WTC11 (cell line): ENCODE results near the gene DNAH5. TPM values are rescaled to one million over a fixed set of nuclear protein-coding genes. Genes with fewer than 3 reads are reported as not detected.

Experiments
- ATAC-seq: fragments of 200-7000 bp; cut with Tn5 transposase; 2 replicates; pipeline ENCODE4 v1.10.0; 2021; ENCODE audit warnings: mild to moderate bottlenecking, moderate library complexity
- CTCF ChIA-PET: fragments of 300-600 bp; sonication (Branson Sonifier 250); formaldehyde crosslinking; loops from one replicate; lab custom pipeline; 2021; ENCODE audit warnings: antibody characterized with exemption; lab: Charles Lee
- POLR2A ChIA-PET: fragments of 350-600 bp; sonication (Branson Sonifier 250); formaldehyde crosslinking; loops from one replicate; lab custom pipeline; 2021; ENCODE audit warnings: antibody characterized with exemption; lab: Charles Lee
- DNase-seq: peaks from one replicate; pipeline ENCODE4 v3.0.0; 2021; ENCODE audit warnings: low spot score
- H3K27ac Mint-ChIP-seq: 2 replicates; pipeline ENCODE4 v1.8.0; 2021; ENCODE audit warnings: mixed read lengths
- H3K27me3 Mint-ChIP-seq: 2 replicates; pipeline ENCODE4 v1.8.0; 2021; ENCODE audit warnings: low read depth, mild to moderate bottlenecking, moderate library complexity, mixed read lengths
- H3K36me3 Mint-ChIP-seq: 2 replicates; pipeline ENCODE4 v1.8.0; 2021; ENCODE audit warnings: mixed read lengths
- H3K4me1 Mint-ChIP-seq: 2 replicates; pipeline ENCODE4 v1.8.0; 2022; ENCODE audit warnings: mixed read lengths
- H3K4me3 Mint-ChIP-seq: 2 replicates; pipeline ENCODE4 v1.8.0; 2021; ENCODE audit warnings: mild to moderate bottlenecking, moderate library complexity, mixed read lengths
- H3K9me3 Mint-ChIP-seq: 2 replicates; pipeline ENCODE4 v1.8.0; 2021; ENCODE audit warnings: mixed read lengths
- AR ChIP-seq: fragments of 250-450 bp; sonication (Bioruptor Pico); IDR thresholded peaks from 2 replicates; pipeline ENCODE4 v1.9.0; 2021; ENCODE audit warnings: mild to moderate bottlenecking
- ATF1 ChIP-seq: sonication (generic); formaldehyde crosslinking; IDR thresholded peaks from 2 replicates; pipeline ENCODE4 v1.8.1; 2023; ENCODE audit warnings: mild to moderate bottlenecking, moderate library complexity, missing genetic modification reagents
- ATF2 ChIP-seq: sonication (generic); formaldehyde crosslinking; IDR thresholded peaks from 2 replicates; pipeline ENCODE4 v1.8.1; 2022; ENCODE audit warnings: low read depth, missing genetic modification reagents, borderline replicate concordance
- ATF3 ChIP-seq: sonication (generic); formaldehyde crosslinking; conservative IDR thresholded peaks from 2 replicates; pipeline ENCODE4 v1.8.1; 2022; ENCODE audit warnings: mild to moderate bottlenecking, missing genetic modification reagents
- ATF6 ChIP-seq: sonication (generic); formaldehyde crosslinking; IDR thresholded peaks from 2 replicates; pipeline ENCODE4 v1.8.1; 2023; ENCODE audit warnings: mild to moderate bottlenecking, missing genetic modification reagents
- CDX4 ChIP-seq: fragments of 250-450 bp; sonication (Bioruptor Pico); IDR thresholded peaks from 2 replicates; pipeline ENCODE4 v1.9.0; 2021; ENCODE audit warnings: moderate library complexity, mild to moderate bottlenecking, inconsistent platforms, borderline replicate concordance
- CTCF ChIP-seq: fragments of 200-600 bp; IDR thresholded peaks from 2 replicates; pipeline ENCODE4 v1.8.0; 2022; ENCODE audit warnings: antibody characterized with exemption
- IRF2 ChIP-seq: sonication (generic); formaldehyde crosslinking; IDR thresholded peaks from 2 replicates; pipeline ENCODE4 v1.8.0; 2022; ENCODE audit warnings: low read depth, missing genetic modification reagents, borderline replicate concordance
- MAX ChIP-seq: sonication (generic); formaldehyde crosslinking; IDR thresholded peaks from 2 replicates; pipeline ENCODE4 v1.8.0; 2022; ENCODE audit warnings: mild to moderate bottlenecking, missing genetic modification reagents
- MXD4 ChIP-seq: fragments of 250-450 bp; sonication (Bioruptor Pico); IDR thresholded peaks from 2 replicates; pipeline ENCODE4 v1.8.0; 2021; ENCODE audit warnings: mild to moderate bottlenecking, moderate library complexity, borderline replicate concordance
- SMAD3 ChIP-seq: sonication (generic); formaldehyde crosslinking; IDR thresholded peaks from 2 replicates; pipeline ENCODE4 v1.8.0; 2022; ENCODE audit warnings: missing genetic modification reagents, mild to moderate bottlenecking, borderline replicate concordance
- SMAD4 ChIP-seq: sonication (generic); formaldehyde crosslinking; IDR thresholded peaks from 2 replicates; pipeline ENCODE4 v1.8.0; 2022; ENCODE audit warnings: mild to moderate bottlenecking, missing genetic modification reagents
- STAT6 ChIP-seq: sonication (generic); formaldehyde crosslinking; conservative IDR thresholded peaks from 2 replicates; pipeline ENCODE4 v1.8.1; 2023; ENCODE audit warnings: mild to moderate bottlenecking, low read depth, missing genetic modification reagents, moderate library complexity
- TCF7 ChIP-seq: sonication (generic); formaldehyde crosslinking; IDR thresholded peaks from 2 replicates; pipeline ENCODE4 v1.8.0; 2022; ENCODE audit warnings: mild to moderate bottlenecking, low read depth, missing genetic modification reagents, moderate library complexity
- ZNF396 ChIP-seq: fragments of 250-450 bp; sonication (Bioruptor Pico); IDR thresholded peaks from 2 replicates; pipeline ENCODE4 v1.8.0; 2021; ENCODE audit warnings: mild to moderate bottlenecking, moderate library complexity, borderline replicate concordance
- ZNF416 ChIP-seq: fragments of 250-450 bp; sonication (Bioruptor Pico); IDR thresholded peaks from 2 replicates; pipeline ENCODE4 v1.9.0; 2021; ENCODE audit warnings: mild to moderate bottlenecking, inconsistent platforms
- ZNF423 ChIP-seq: fragments of 250-450 bp; sonication (Bioruptor Pico); IDR thresholded peaks from 2 replicates; pipeline ENCODE4 v2.1.2; 2022; ENCODE audit warnings: mild to moderate bottlenecking, moderate library complexity
- ZNF532 ChIP-seq: fragments of 250-450 bp; sonication (Bioruptor Pico); IDR thresholded peaks from 2 replicates; pipeline ENCODE4 v1.9.0; 2021; ENCODE audit warnings: mild to moderate bottlenecking, borderline replicate concordance
- ZNF671 ChIP-seq: fragments of 250-450 bp; sonication (Bioruptor Pico); IDR thresholded peaks from 2 replicates; pipeline ENCODE4 v1.8.0; 2021; ENCODE audit warnings: mild to moderate bottlenecking
- total RNA-seq: library from RNA; stranded (reverse); gene quantifications from 3 replicates; pipeline ENCODE4 v1.2.3, GENCODE V29; 2021

Gene DNAH5
- total RNA-seq, 1 experiment from 2014 or later: 0.35 TPM

- no peak for TF ChIP-seq ZNF671
- TF ChIP-seq, all 79 proteins: peak for 0
These were observed 285.7 kb downstream of the DNAH5 start (continued) for GRCh38 chr5:13658761-13659160.

- DNase-seq: no peak
- Mint-ChIP-seq H3K27me3 (no peaks in the 10 kb centered on the region), H3K27ac (no peak overlapping the region), H3K4me1 (no peaks in the 10 kb centered on the region; the same call in 1 of the 2 replicates), H3K9me3 (peaks cover 8% of the 10 kb centered on the region), H3K4me3 (no peak overlapping the region), H3K36me3 (no peaks in the 10 kb centered on the region)
- ATAC-seq: no peak
- ChIA-PET CTCF (no interaction called here), POLR2A (no interaction called here)
- TF ChIP-seq TCF7 (CRISPR knock-in tag) (no peak), ATF1 (no peak), ZNF532 (no peak), ATF6 (CRISPR knock-in tag) (no peak), ATF3 (CRISPR knock-in tag) (no peak), ZNF423 (CRISPR knock-in tag) (no peak), ZNF416 (CRISPR knock-in tag) (no peak), IRF2 (no peak), CDX4 (no peak), ATF2 (no peak), CTCF (no peak), MAX (CRISPR knock-in tag) (no peak), STAT6 (CRISPR knock-in tag) (no peak), SMAD4 (CRISPR knock-in tag) (no peak), MXD4 (CRISPR knock-in tag) (no peak), SMAD3 (CRISPR knock-in tag) (no peak), AR (CRISPR knock-in tag) (no peak), ZNF396 (no peak)
- TF ChIP-seq, all 79 proteins: peak for 0
These were observed 286.3 kb downstream of the DNAH5 start for GRCh38 chr5:13658152-13658551.
